ENCODE measurements around the gene RNF207. TPM values are rescaled to one million over a fixed set of nuclear protein-coding genes. Genes with fewer than 3 reads are reported as not detected.

The RNF207 gene
- polyA plus RNA-seq, 3 donors: 0.10 to 7.7 TPM; not detected in 1

GRCh38 chr1:6247651-6248050 is 41.7 kb downstream of the RNF207 start:
- H3K27me3 ChIP-seq (ENCODE audit: control insufficient read depth in 2 of 2, insufficient read depth in 2 of 2, low read length in 2 of 2): peaks cover 15 to 73% of the 10 kb centered on the region in 2 donors
- no peaks in the 10 kb centered on the region for H3K79me2 ChIP-seq (ENCODE audit: insufficient read depth, low read length)
- no peak overlapping the region for H3K9ac ChIP-seq (ENCODE audit: insufficient read depth, low read length, poor library complexity, severe bottlenecking)
- Mint-ChIP-seq H3K4me3 (peak overlapping the region in 1 of 2 donors; percentile 86), H3K27me3 (ENCODE audit: low read depth in 3 of 3) (peaks cover 68 to 89% (median 77%) of the 10 kb centered on the region in 3 donors), H3K36me3 (peaks cover 0 to 2% of the 10 kb centered on the region in 2 donors), H3K9me3 (peaks cover 0 to 9% (median 3%) of the 10 kb centered on the region in 7 donors), H3K27ac (no peak overlapping the region), H3K4me1 (peaks cover 4% of the 10 kb centered on the region)
- no peak for DNase-seq
- peaks cover 0 to 13% of the 10 kb centered on the region in 2 donors for H3K9me3 ChIP-seq (replicated peaks in 1 of 2; ENCODE audit: control insufficient read depth in 1 of 2, insufficient read depth in 1 of 2, low read length in 2 of 2)
- peaks cover 0 to 16% of the 10 kb centered on the region in 2 donors for H3K4me1 ChIP-seq (ENCODE audit: control insufficient read depth in 1 of 2, insufficient read depth in 2 of 2, low read length in 2 of 2)
- no peak for TF ChIP-seq CTCF (IDR thresholded peaks at IDR 0.05)
- peaks cover 9% of the 10 kb centered on the region for H4K20me1 ChIP-seq (ENCODE audit: insufficient read depth, low read length)
- H3K4me3 ChIP-seq (replicated peaks in 1 of 3; ENCODE audit: low read depth in 2 of 3, low read length in 3 of 3): no peak overlapping the region
- no peak overlapping the region for H2AFZ ChIP-seq (ENCODE audit: insufficient read depth, low read depth, low read length, poor library complexity, severe bottlenecking)
- H3K36me3 ChIP-seq (replicated peaks in 1 of 2; ENCODE audit: control insufficient read depth in 1 of 2, insufficient read depth in 2 of 2, low read length in 2 of 2): no peaks in the 10 kb centered on the region
- H3K27ac ChIP-seq (ENCODE audit: low read depth in 1 of 2, low read length in 2 of 2): no peak overlapping the region
- H3K4me2 ChIP-seq (replicated peaks; ENCODE audit: extremely low read depth, low read length, poor library complexity, severe bottlenecking): no peak overlapping the region
- intact Hi-C loops (cut with micrococcal nuclease): loop anchor here (2.0 to 10.0 kb wide), 7 partner anchors 95 to 230 kb away; no protein-coding TSS in a partner anchor
- 85% methylated on average over 5 of the region's 5 CpGs for WGBS (ENCODE audit: insufficient coverage)

GRCh38 chr1:6248161-6248776 is 42.4 kb downstream of the RNF207 start:
- Mint-ChIP-seq H3K27me3 (ENCODE audit: low read depth in 3 of 3) (peaks cover 63 to 83% (median 75%) of the 10 kb centered on the region in 3 donors), H3K4me3 (peak overlapping the region in 1 of 2 donors; percentile 71), H3K36me3 (peaks cover 0 to 2% of the 10 kb centered on the region in 2 donors), H3K4me1 (peaks cover 4% of the 10 kb centered on the region), H3K9me3 (peaks cover 0 to 9% (median 3%) of the 10 kb centered on the region in 7 donors), H3K27ac (no peak overlapping the region)
- H2AFZ ChIP-seq (ENCODE audit: insufficient read depth, low read depth, low read length, poor library complexity, severe bottlenecking): no peak overlapping the region
- H3K36me3 ChIP-seq (replicated peaks in 1 of 2; ENCODE audit: control insufficient read depth in 1 of 2, insufficient read depth in 2 of 2, low read length in 2 of 2): no peaks in the 10 kb centered on the region
- peaks cover 0 to 10% of the 10 kb centered on the region in 2 donors for H3K9me3 ChIP-seq (replicated peaks in 1 of 2; ENCODE audit: control insufficient read depth in 1 of 2, insufficient read depth in 1 of 2, low read length in 2 of 2)
- intact Hi-C loops (cut with micrococcal nuclease): loop anchor here (5.0 to 10.0 kb wide), 6 partner anchors 94 to 229 kb away; no protein-coding TSS in a partner anchor
- no peak overlapping the region for H3K9ac ChIP-seq (ENCODE audit: insufficient read depth, low read length, poor library complexity, severe bottlenecking)
- H3K4me3 ChIP-seq (replicated peaks in 1 of 3; ENCODE audit: low read depth in 2 of 3, low read length in 3 of 3): no peak overlapping the region
- H3K79me2 ChIP-seq (ENCODE audit: insufficient read depth, low read length): no peaks in the 10 kb centered on the region
- H4K20me1 ChIP-seq (ENCODE audit: insufficient read depth, low read length): peaks cover 9% of the 10 kb centered on the region
- peaks cover 0 to 16% of the 10 kb centered on the region in 2 donors for H3K4me1 ChIP-seq (ENCODE audit: control insufficient read depth in 1 of 2, insufficient read depth in 2 of 2, low read length in 2 of 2)
- TF ChIP-seq CTCF (IDR thresholded peaks at IDR 0.05): no peak
- no peak overlapping the region for H3K4me2 ChIP-seq (replicated peaks; ENCODE audit: extremely low read depth, low read length, poor library complexity, severe bottlenecking)
- H3K27ac ChIP-seq (ENCODE audit: low read depth in 1 of 2, low read length in 2 of 2): no peak overlapping the region
- 94% methylated on average over 11 of the region's 14 CpGs for WGBS (ENCODE audit: insufficient coverage)
- H3K27me3 ChIP-seq (ENCODE audit: control insufficient read depth in 2 of 2, insufficient read depth in 2 of 2, low read length in 2 of 2): peaks cover 15 to 67% of the 10 kb centered on the region in 2 donors
- DNase-seq: no peak
